H7 (cell line): ENCODE data around the gene DPF1. TPM values are rescaled to one million over a fixed set of nuclear protein-coding genes. Genes with fewer than 3 reads are reported as not detected.
A peak's percentile ranks its signal among the peaks of the same experiment; 100 is the strongest.

Experiments used
- DNase-seq: peaks from one replicate; pipeline ENCODE4 v3.0.0; 2012
- H3K27me3 ChIP-seq: 2 replicates; pipeline ENCODE4 v1.6.0; 2011; ENCODE audit warnings: mild to moderate bottlenecking, low read length; ENCODE audit not compliant: control insufficient read depth, insufficient read depth
- H3K36me3 ChIP-seq: replicated peaks from 2 replicates; pipeline ENCODE4 v1.5.1; 2011; ENCODE audit warnings: low read length; ENCODE audit not compliant: control insufficient read depth, insufficient read depth
- H3K4me3 ChIP-seq: 2 replicates; pipeline ENCODE4 v1.5.1; 2011; ENCODE audit warnings: low read depth, mild to moderate bottlenecking, control low read depth, low read length, moderate library complexity; ENCODE audit not compliant: insufficient read depth
- total RNA-seq: library from RNA; depleted of rRNA; stranded (reverse); fragments of >200 nt; shearing (Covaris generic); gene quantifications from 2 replicates; pipeline ENCODE4 v1.2.3, GENCODE V29; 2014

The DPF1 gene
- total RNA-seq, 1 experiment from 2014 or later = 3.0 TPM

GRCh38 chr19:38218204-38218603 lies 5.8 kb downstream of the DPF1 start:
- no peak for DNase-seq
- Histone ChIP-seq H3K27me3 (no peaks in the 10 kb centered on the region), H3K4me3 (no peak overlapping the region), H3K36me3 (no peaks in the 10 kb centered on the region)

GRCh38 chr19:38216785-38217641 lies 7.0 kb downstream of the DPF1 start:
- no peaks in the 10 kb centered on the region for H3K36me3 ChIP-seq
- H3K27me3 ChIP-seq = no peaks in the 10 kb centered on the region
- H3K4me3 ChIP-seq = no peak overlapping the region
- peak; percentile 76 for DNase-seq

- no peaks in the 10 kb centered on the region for H3K36me3 ChIP-seq
- H3K4me3 ChIP-seq = no peak overlapping the region
- H3K27me3 ChIP-seq = peaks cover 11% of the 10 kb centered on the region; the same call in 1 of the 2 replicates
- no peak for DNase-seq
Measured at GRCh38 chr19:38213911-38214625, 10.0 kb downstream of the DPF1 start.

GRCh38 chr19:38213469-38213868 lies 10.6 kb downstream of the DPF1 start:
- no peaks in the 10 kb centered on the region for H3K36me3 ChIP-seq
- no peak overlapping the region for H3K4me3 ChIP-seq
- peaks cover 11% of the 10 kb centered on the region; the same call in 1 of the 2 replicates for H3K27me3 ChIP-seq
- no peak for DNase-seq

GRCh38 chr19:38211766-38212165 lies 12.3 kb downstream of the DPF1 start:
- no peaks in the 10 kb centered on the region for H3K36me3 ChIP-seq
- DNase-seq = peak; percentile 91
- peak overlapping the region; percentile 17; the same call in 1 of the 2 replicates for H3K4me3 ChIP-seq
- H3K27me3 ChIP-seq = peaks cover 12% of the 10 kb centered on the region; the same call in 1 of the 2 replicates

GRCh38 chr19:38211151-38211591 lies 12.9 kb downstream of the DPF1 start:
- H3K27me3 ChIP-seq = peaks cover 12% of the 10 kb centered on the region; the same call in 1 of the 2 replicates
- no peaks in the 10 kb centered on the region for H3K36me3 ChIP-seq
- H3K4me3 ChIP-seq = peak overlapping the region; percentile 44
- DNase-seq = peak; percentile 86

- peaks cover 12% of the 10 kb centered on the region; the same call in 1 of the 2 replicates for H3K27me3 ChIP-seq
- no peaks in the 10 kb centered on the region for H3K36me3 ChIP-seq
- DNase-seq = peak; percentile 98
- peak overlapping the region; percentile 44 for H3K4me3 ChIP-seq
Measured at GRCh38 chr19:38210458-38210987, 13.5 kb downstream of the DPF1 start.

- H3K4me3 ChIP-seq = peak overlapping the region; percentile 37
Measured at GRCh38 chr19:38209671-38210457, 14.2 kb downstream of the DPF1 start.

GRCh38 chr19:38209152-38209551 lies 14.9 kb downstream of the DPF1 start:
- Histone ChIP-seq H3K36me3 (no peaks in the 10 kb centered on the region), H3K4me3 (peak overlapping the region; percentile 37; the same call in 1 of the 2 replicates), H3K27me3 (peaks cover 12% of the 10 kb centered on the region; the same call in 1 of the 2 replicates)
- peak; percentile 83 for DNase-seq

More at GRCh38 chr19:38209671-38210457, 14.2 kb downstream of the DPF1 start:
- Histone ChIP-seq H3K36me3 (no peaks in the 10 kb centered on the region), H3K27me3 (peaks cover 12% of the 10 kb centered on the region; the same call in 1 of the 2 replicates)
- DNase-seq = peak; percentile 91

GRCh38 chr19:38208571-38208970 lies 15.5 kb downstream of the DPF1 start:
- DNase-seq = no peak
- peaks cover 12% of the 10 kb centered on the region; the same call in 1 of the 2 replicates for H3K27me3 ChIP-seq
- no peaks in the 10 kb centered on the region; the same call in 1 of the 2 replicates for H3K36me3 ChIP-seq
- H3K4me3 ChIP-seq = no peak overlapping the region

- Histone ChIP-seq H3K36me3 (no peaks in the 10 kb centered on the region; the same call in 1 of the 2 replicates), H3K4me3 (no peak overlapping the region), H3K27me3 (peaks cover 12% of the 10 kb centered on the region; the same call in 1 of the 2 replicates)
- DNase-seq = peak; percentile 83
Measured at GRCh38 chr19:38207543-38207942, 16.5 kb downstream of the DPF1 start.

GRCh38 chr19:38206928-38207327 lies 17.1 kb downstream of the DPF1 start:
- DNase-seq = no peak
- H3K4me3 ChIP-seq = no peak overlapping the region
- H3K27me3 ChIP-seq = peaks cover 12% of the 10 kb centered on the region; the same call in 1 of the 2 replicates
- peaks cover 1% of the 10 kb centered on the region; the same call in 1 of the 2 replicates for H3K36me3 ChIP-seq

- peaks cover 1% of the 10 kb centered on the region; the same call in 1 of the 2 replicates for H3K36me3 ChIP-seq
- H3K4me3 ChIP-seq = no peak overlapping the region
- peaks cover 12% of the 10 kb centered on the region; the same call in 1 of the 2 replicates for H3K27me3 ChIP-seq
- no peak for DNase-seq
Measured at GRCh38 chr19:38206006-38206745, 17.8 kb downstream of the DPF1 start.
